ENCODE results near the gene HOTAIR. TPM values are rescaled to one million over a fixed set of nuclear protein-coding genes. Genes with fewer than 3 reads are reported as not detected.

The HOTAIR gene
- total RNA-seq, 1 donor from 2014 or later = 1.3 TPM

DNA sequence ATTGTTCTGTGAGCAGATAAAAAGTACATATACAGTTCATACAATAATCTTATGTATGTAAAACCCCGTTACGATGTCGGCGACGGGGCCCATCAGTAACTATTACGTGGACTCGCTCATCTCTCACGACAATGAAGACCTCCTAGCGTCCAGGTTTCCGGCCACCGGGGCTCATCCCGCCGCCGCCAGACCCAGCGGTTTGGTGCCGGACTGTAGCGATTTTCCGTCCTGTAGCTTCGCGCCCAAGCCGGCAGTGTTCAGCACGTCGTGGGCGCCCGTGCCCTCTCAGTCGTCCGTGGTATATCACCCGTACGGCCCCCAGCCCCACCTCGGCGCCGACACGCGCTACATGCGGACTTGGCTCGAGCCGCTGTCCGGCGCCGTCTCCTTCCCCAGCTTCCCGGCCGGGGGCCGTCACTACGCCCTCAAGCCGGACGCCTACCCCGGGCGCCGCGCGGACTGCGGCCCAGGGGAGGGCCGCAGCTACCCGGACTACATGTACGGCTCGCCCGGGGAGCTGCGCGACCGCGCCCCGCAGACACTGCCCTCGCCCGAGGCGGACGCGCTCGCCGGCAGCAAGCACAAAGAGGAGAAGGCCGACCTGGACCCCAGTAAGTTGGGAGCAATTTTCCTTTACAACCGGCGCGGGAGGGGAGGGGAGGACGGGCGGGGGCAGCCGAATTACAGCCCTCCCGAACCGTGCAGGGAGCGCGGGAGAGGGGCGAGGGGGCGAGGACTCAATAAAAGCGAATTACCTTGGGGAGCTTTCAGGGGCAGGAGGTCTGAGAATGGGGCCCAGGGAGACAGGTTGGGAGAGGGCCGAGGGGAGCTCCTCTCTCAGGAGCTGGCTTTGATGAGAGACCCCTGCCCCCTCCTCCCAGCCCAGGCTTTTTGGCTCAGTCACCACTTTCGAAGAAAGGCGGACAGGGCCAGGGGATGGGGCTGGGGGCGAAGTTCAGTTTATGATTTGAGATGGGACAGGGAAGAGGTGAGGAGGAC lies 25.7 kb upstream of the HOTAIR start, which contains the start of gene HOXC9:
Gene HOXC9, plus strand, starts transcription at position 46 of the 999 bp plus-strand sequence. Its CDS starts 28 bp downstream, at position 74.
- no peak for DNase-seq (ENCODE audit: low read depth)

DNA sequence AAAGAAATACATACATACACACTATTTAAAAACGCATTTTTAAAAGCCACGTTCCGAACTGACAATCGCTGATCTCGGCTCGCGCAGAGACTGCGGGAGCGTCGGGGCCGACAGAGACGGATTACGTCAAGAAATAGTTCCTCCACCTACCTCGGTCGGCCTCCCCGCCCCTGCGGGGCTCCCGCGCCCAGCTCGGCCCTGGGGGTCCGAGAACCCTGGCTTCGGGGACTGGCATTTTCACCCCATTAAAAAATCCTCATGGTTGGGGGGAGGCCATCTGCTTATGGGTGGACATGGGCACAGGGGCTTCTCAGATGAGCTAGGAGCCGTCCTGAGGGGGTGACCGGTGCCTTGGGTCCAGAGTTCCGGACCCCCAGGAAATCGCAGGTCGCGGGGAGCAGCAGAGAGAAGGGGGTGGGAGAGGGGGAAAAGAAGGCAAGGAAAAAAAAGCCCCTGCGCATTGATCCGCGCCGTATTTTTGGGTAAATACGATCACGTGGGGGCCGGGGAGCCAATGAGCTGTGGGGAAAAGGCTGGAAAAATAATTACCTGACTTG lies 24.9 kb upstream of the HOTAIR start:
- no peak for DNase-seq (ENCODE audit: low read depth)

DNA sequence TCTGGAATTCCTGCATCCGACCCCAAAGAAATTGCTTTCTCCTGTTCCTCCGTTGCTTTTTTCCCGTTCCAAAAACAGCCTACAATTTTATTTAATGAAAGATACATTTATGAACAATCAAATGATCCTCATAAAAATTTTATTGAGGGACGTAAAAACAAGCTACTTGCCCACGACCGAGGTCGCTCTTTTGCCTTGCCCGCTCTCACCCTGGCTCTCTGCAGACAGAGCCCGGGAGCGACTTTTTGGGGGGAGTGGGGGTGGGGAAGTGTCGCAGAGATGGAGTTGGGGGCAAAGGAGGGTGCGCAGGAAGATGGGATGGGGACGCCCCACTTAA lies 24.1 kb upstream of the HOTAIR start:
- DNase-seq (ENCODE audit: low read depth) = no peak

GRCh38 chr12:53998110-53998899 lies 23.6 kb upstream of the HOTAIR start:
- no peak for DNase-seq (ENCODE audit: low read depth)

- DNase-seq (ENCODE audit: low read depth) = no peak
Measured at GRCh38 chr12:53997204-53998109, 22.7 kb upstream of the HOTAIR start.

- DNase-seq (ENCODE audit: low read depth) = no peak
Measured at GRCh38 chr12:53996240-53997203, 21.8 kb upstream of the HOTAIR start.

DNA sequence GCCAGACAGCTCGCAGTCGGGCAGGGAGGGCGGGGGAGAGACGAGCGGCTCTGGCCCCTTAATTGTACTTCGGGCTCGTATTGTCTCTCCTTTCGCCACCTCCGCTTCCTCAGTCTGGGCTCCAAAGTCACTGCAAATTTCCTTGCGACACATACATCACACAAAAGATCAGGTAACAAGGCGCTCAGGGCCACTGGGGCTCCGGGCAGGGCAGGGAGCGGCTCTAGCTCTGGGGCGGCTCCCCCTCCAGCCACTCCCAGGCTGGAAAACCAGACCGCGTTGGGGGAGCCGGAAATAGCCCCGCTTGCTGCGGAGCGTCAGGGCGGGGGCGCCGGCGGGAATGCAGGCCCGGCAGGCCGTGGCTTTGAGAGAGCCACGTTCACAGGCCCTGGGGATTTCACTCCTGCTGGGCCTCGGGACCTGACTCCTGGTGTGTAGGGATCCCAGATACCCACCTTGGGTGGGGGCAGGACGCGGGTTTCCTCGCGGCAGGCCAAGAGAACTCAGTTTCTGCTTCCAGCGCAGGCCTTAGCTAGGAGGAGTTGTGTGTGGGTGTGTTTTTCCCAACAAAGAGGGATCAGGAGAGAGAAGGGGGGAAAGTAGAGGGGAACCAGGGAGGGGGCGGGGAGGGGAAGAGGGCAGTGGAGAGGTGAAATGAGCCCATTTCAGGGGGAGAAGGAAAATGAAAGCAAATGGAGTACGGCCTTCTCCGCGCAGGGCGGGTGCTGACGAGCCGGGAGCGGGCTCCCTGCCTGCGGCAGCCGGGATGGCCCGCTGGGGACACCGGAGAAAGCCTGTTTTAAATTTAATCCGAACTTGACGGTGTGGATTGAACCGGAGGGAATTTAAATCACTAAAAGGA lies 20.9 kb upstream of the HOTAIR start:
- DNase-seq (ENCODE audit: low read depth) = no peak

DNA sequence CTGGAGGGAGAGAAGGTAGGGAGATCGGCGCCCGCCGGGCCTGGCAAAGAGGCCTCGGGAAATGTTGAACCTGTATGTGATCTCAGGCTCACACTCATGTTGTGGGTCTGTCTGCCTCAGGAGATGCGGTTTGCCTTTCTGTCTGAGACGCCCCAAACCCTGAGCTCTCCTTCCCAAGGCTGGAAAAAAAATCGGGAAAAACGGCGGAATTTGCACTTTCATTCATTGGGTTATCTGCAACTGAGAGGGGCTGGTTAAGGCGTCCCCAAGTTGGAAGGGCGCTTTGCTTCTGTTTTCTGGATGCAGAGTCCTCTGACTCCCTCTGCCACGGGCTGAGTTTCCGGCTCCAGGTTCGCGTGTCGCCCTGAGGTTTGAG lies 20.2 kb upstream of the HOTAIR start:
- DNase-seq (ENCODE audit: low read depth) = no peak

DNA sequence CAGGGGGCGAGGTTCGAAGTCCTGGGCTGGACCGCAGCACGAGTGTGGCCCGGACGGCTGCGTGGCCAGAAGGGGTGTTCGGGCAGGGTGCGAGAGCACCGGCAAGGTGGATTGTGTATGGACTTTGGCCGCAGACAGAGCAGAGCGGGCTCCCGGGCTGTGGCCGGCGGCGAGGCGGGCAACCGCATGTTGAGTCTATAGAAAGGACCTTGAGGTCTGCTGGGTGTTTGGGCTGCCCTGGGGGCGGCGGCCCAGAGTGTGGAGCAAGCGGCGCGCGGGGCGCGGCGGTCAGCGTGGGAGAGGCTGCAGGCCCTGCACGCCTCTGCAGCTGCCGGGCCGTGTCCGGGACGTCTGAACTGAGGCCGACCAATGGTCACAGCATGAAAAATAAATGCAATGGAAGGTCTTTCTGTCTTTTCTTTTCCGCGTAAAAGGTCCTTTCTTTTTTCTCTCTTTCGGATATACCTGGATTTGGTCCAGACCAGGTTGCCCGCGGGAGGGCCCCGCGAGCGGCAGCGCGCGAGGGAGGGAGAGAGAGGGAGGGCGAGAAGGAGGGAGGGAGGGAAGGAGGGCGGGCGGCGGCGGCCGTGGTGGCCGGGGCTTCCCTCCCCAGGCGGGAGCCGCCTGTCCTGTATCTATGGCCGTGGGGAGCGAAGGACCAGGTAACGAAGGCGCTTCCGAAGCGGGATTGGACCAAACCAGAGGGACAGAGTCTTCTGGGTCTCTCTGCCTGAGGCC lies 19.7 kb upstream of the HOTAIR start:
- DNase-seq (ENCODE audit: low read depth) = no peak

DNA sequence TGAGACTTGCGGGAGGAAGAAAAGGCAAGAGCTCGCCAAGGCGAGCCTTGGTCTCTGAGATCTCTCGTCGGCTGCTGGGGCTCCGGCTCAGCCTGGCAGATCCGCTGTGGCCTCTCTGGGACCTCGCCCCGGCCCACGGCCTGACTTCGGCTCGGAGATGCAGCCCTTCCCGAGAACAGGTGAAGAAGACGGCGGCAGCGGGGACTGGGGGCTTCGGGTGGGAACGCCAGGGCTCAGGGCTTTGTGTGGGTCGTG lies 19.2 kb upstream of the HOTAIR start:
- no peak for DNase-seq (ENCODE audit: low read depth)

GRCh38 chr12:53993162-53994008 lies 18.6 kb upstream of the HOTAIR start:
- no peak for DNase-seq (ENCODE audit: low read depth)

DNA sequence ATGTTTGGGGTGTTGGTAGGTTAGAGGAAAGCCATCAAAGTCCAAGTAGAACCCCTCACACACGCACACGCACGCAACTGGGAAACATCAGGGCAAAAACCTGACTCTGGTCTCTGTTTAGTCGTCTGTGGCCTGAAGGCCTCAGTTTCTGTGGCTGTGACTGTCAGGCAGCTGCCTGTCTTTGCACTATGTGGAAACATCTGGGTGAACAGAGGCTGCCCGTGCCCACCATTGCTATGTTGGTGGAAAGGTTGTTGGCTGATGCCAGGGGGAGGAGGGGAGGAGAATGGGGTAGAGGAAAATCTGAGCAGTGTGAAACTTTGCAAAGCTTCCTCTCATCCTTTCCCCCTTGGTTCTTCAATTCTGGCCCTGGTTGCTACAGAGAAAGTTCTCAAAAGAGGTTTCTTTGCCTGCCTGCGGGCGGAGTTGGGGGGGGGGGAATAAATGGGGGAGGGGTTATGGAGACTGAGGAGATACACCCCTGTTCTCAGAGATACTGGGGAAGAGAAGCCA lies 17.7 kb upstream of the HOTAIR start:
- no peak for DNase-seq (ENCODE audit: low read depth)

GRCh38 chr12:53991077-53991460 lies 16.3 kb upstream of the HOTAIR start:
- peak; percentile 72 for DNase-seq (ENCODE audit: low read depth)

- DNase-seq (ENCODE audit: low read depth) = peak; percentile 60
Measured at GRCh38 chr12:53990311-53991076, 15.7 kb upstream of the HOTAIR start.

GRCh38 chr12:53989227-53990113 lies 14.7 kb upstream of the HOTAIR start:
- DNase-seq (ENCODE audit: low read depth) = peak; percentile 75
